Upper lobe of left lung (tissue), 4 donors: ENCODE results near the gene SPTBN2.

Experiments
- CTCF ChIP-seq, 6 experiments: fragments of 450-650 bp in 4 of 6; fragments of 200-600 bp in 2 of 6; sonication (generic) in 2 of 6; IDR thresholded peaks; one replicate each; pipeline ENCODE4 v1.5.1; 2016 to 2019; ENCODE audit warnings: antibody characterized with exemption in 6 of 6
- EP300 ChIP-seq, 4 donors: sonication (generic); formaldehyde crosslinking; IDR thresholded peaks; one replicate each; pipeline ENCODE4 v1.5.1; 2017; ENCODE audit warnings: antibody characterized with exemption in 4 of 4, control low read depth in 2 of 4
- POLR2A ChIP-seq, 4 donors: fragments of 450-650 bp; IDR thresholded peaks; one replicate each; pipeline ENCODE4 v1.5.1; 2016 to 2017; ENCODE audit warnings: antibody characterized with exemption in 4 of 4, mild to moderate bottlenecking in 2 of 4
- POLR2AphosphoS5 ChIP-seq, 2 donors: sonication (generic); formaldehyde crosslinking; IDR thresholded peaks; one replicate each; pipeline ENCODE4 v1.5.1; 2017; ENCODE audit warnings: antibody characterized with exemption in 2 of 2

- TF ChIP-seq CTCF (IDR thresholded peaks at IDR 0.05), result no peak
- no peak for TF ChIP-seq EP300 (IDR thresholded peaks at IDR 0.05)
- TF ChIP-seq POLR2A (IDR thresholded peaks at IDR 0.05), result no peak
- TF ChIP-seq POLR2AphosphoS5 (IDR thresholded peaks at IDR 0.05), result no peak
These were observed 41.9 kb downstream of the SPTBN2 start for GRCh38 chr11:66686801-66687750.
